ENCODE measurements around the gene COL25A1. TPM values are rescaled to one million over a fixed set of nuclear protein-coding genes. Genes with fewer than 3 reads are reported as not detected.
A peak's percentile ranks its signal among the peaks of the same experiment; 100 is the strongest.

The COL25A1 gene
- total and polyA plus RNA-seq, 2 experiments from 2014 or later, result 0.28 to 1.9 TPM

GRCh38 chr4:109211671-109212070 lies 90.8 kb downstream of the COL25A1 start:
- Histone ChIP-seq H3K27ac (no peak overlapping the region), H3K36me3 (replicated peaks; ENCODE audit: insufficient read depth, low read depth) (no peaks in the 10 kb centered on the region), H4K20me1 (ENCODE audit: insufficient read depth, poor library complexity, severe bottlenecking) (no peaks in the 10 kb centered on the region), H3K9me3 (ENCODE audit: low read depth) (no peaks in the 10 kb centered on the region), H3K4me1 (ENCODE audit: insufficient read depth) (peaks cover 14% of the 10 kb centered on the region), H3K79me2 (no peaks in the 10 kb centered on the region), H3K27me3 (no peaks in the 10 kb centered on the region), H2AFZ (no peak overlapping the region), H3K4me2 (no peak overlapping the region), H3K4me3 (no peak overlapping the region), H3K9me2 (replicated peaks; ENCODE audit: insufficient read depth) (no peaks in the 10 kb centered on the region)
- WGBS (ENCODE audit: low lambda C conversion rate, missing lambda C conversion rate), result 55% methylated on average over 3 of the region's 3 CpGs
- no peak for DNase-seq (ENCODE audit: low spot score)
- TF ChIP-seq CTCF (IDR thresholded peaks at IDR 0.05; ENCODE audit: poor library complexity) (no peak), EZH2phosphoT487 (IDR thresholded peaks at IDR 0.05; ENCODE audit: low read depth, severe bottlenecking, unreplicated experiment) (no peak), EZH2 (IDR thresholded peaks at IDR 0.05; ENCODE audit: borderline replicate concordance) (no peak)

DNA sequence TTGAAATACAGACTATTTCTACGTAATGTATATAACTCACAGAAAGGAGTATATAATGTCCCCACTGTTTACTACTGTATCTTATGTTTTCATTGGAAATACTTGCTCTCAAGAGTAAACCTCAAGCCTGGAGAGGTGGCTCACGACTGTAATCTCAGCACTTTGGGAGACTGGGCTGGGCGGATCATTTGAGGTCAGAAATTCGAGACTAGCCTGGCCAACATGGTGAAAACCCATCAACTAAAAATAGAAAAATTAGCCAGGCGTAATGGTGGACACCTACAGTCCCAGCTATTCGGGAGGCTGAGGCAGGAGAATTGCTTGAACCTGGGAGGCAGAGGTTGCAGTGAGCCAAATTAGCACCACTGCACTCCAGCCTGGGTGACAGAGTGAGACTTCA lies 92.8 kb downstream of the COL25A1 start:
- 75% methylated on average over 6 of the region's 6 CpGs for WGBS (ENCODE audit: low lambda C conversion rate, missing lambda C conversion rate)
- Histone ChIP-seq H3K4me3 (no peak overlapping the region), H3K79me2 (no peaks in the 10 kb centered on the region), H3K27ac (no peak overlapping the region), H4K20me1 (ENCODE audit: insufficient read depth, poor library complexity, severe bottlenecking) (no peaks in the 10 kb centered on the region), H3K27me3 (no peaks in the 10 kb centered on the region), H3K4me1 (ENCODE audit: insufficient read depth) (peaks cover 14% of the 10 kb centered on the region), H3K9me2 (replicated peaks; ENCODE audit: insufficient read depth) (no peaks in the 10 kb centered on the region), H3K4me2 (no peak overlapping the region), H3K9me3 (ENCODE audit: low read depth) (no peaks in the 10 kb centered on the region), H2AFZ (no peak overlapping the region), H3K36me3 (replicated peaks; ENCODE audit: insufficient read depth, low read depth) (no peaks in the 10 kb centered on the region)
- no peak for DNase-seq (ENCODE audit: low spot score)
- TF ChIP-seq EZH2phosphoT487 (IDR thresholded peaks at IDR 0.05; ENCODE audit: low read depth, severe bottlenecking, unreplicated experiment), result no peak
- TF ChIP-seq CTCF (IDR thresholded peaks at IDR 0.05; ENCODE audit: poor library complexity), result no peak
- no peak for TF ChIP-seq EZH2 (IDR thresholded peaks at IDR 0.05; ENCODE audit: borderline replicate concordance)

DNA sequence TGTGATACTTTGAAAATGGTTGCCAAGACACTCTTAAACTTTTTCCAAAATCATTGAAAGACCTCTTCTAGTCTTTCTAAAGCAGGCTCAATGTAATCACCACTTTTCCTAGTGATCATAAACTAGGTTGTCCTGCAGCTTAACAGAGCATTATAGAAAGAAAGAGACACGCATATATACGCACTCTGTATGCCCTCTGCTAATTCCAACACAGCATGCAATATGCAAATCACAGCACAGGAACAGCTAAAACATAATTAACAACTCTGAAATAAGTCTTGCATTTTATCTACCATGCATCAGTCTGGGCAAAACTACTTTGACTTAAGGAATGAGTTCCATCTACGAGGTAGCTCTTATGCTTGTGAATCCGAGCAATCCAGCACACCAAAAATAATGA lies 94.6 kb downstream of the COL25A1 start:
- H3K79me2 ChIP-seq, result no peaks in the 10 kb centered on the region
- no peaks in the 10 kb centered on the region for H3K9me2 ChIP-seq (replicated peaks; ENCODE audit: insufficient read depth)
- no peaks in the 10 kb centered on the region for H3K9me3 ChIP-seq (ENCODE audit: low read depth)
- no peak overlapping the region for H3K27ac ChIP-seq
- no peak overlapping the region for H2AFZ ChIP-seq
- 89% methylated on average over 4 of the region's 4 CpGs for WGBS (ENCODE audit: low lambda C conversion rate, missing lambda C conversion rate)
- peaks cover 11% of the 10 kb centered on the region for H3K4me1 ChIP-seq (ENCODE audit: insufficient read depth)
- H4K20me1 ChIP-seq (ENCODE audit: insufficient read depth, poor library complexity, severe bottlenecking), result no peaks in the 10 kb centered on the region
- H3K27me3 ChIP-seq, result no peaks in the 10 kb centered on the region
- no peak for TF ChIP-seq EZH2phosphoT487 (IDR thresholded peaks at IDR 0.05; ENCODE audit: low read depth, severe bottlenecking, unreplicated experiment)
- TF ChIP-seq EZH2 (IDR thresholded peaks at IDR 0.05; ENCODE audit: borderline replicate concordance), result no peak
- no peak for TF ChIP-seq CTCF (IDR thresholded peaks at IDR 0.05; ENCODE audit: poor library complexity)
- H3K4me2 ChIP-seq, result no peak overlapping the region
- no peak overlapping the region for H3K4me3 ChIP-seq
- DNase-seq (ENCODE audit: low spot score), result no peak
- H3K36me3 ChIP-seq (replicated peaks; ENCODE audit: insufficient read depth, low read depth), result no peaks in the 10 kb centered on the region

- WGBS (ENCODE audit: low lambda C conversion rate, missing lambda C conversion rate), result 45% methylated on average over 1 of the region's 1 CpG
- no peaks in the 10 kb centered on the region for H3K27me3 ChIP-seq
- no peak overlapping the region for H3K4me3 ChIP-seq
- H3K4me1 ChIP-seq (ENCODE audit: insufficient read depth), result peaks cover 11% of the 10 kb centered on the region
- no peak overlapping the region for H3K27ac ChIP-seq
- no peaks in the 10 kb centered on the region for H3K9me2 ChIP-seq (replicated peaks; ENCODE audit: insufficient read depth)
- H4K20me1 ChIP-seq (ENCODE audit: insufficient read depth, poor library complexity, severe bottlenecking), result no peaks in the 10 kb centered on the region
- TF ChIP-seq CTCF (IDR thresholded peaks at IDR 0.05; ENCODE audit: poor library complexity) (no peak), EZH2 (IDR thresholded peaks at IDR 0.05; ENCODE audit: borderline replicate concordance) (no peak), EZH2phosphoT487 (IDR thresholded peaks at IDR 0.05; ENCODE audit: low read depth, severe bottlenecking, unreplicated experiment) (no peak)
- no peaks in the 10 kb centered on the region for H3K79me2 ChIP-seq
- DNase-seq (ENCODE audit: low spot score), result peak; percentile 10
- H3K4me2 ChIP-seq, result no peak overlapping the region
- no peak overlapping the region for H2AFZ ChIP-seq
- no peaks in the 10 kb centered on the region for H3K36me3 ChIP-seq (replicated peaks; ENCODE audit: insufficient read depth, low read depth)
- no peaks in the 10 kb centered on the region for H3K9me3 ChIP-seq (ENCODE audit: low read depth)
These were observed 95.4 kb downstream of the COL25A1 start for GRCh38 chr4:109207061-109207460.

Measured in hepatocyte (in vitro differentiated cells).